Right lobe of liver (tissue), 6 donors: Measurements from ENCODE around the gene SLC46A3. TPM values are rescaled to one million over a fixed set of nuclear protein-coding genes. Genes with fewer than 3 reads are reported as not detected.
A peak's percentile ranks its signal among the peaks of the same experiment; 100 is the strongest.
"Not testable (repeated sequence)": the region's sequence is repeated elsewhere in the genome, so short reads cannot be mapped to it uniquely, and the experiment has no call there.

ENCODE experiments used
- ATAC-seq, 4 donors: fragments of 200-7000 bp; cut with Tn5 transposase; one replicate each; pipeline ENCODE4 v1.9.1; 2020; ENCODE audit warnings: mild to moderate bottlenecking in 4 of 4, moderate library complexity in 4 of 4
- DNase-seq, 3 donors: peaks; one replicate each; pipeline ENCODE4 v3.0.0-alpha.2; 2020
- H3K27ac ChIP-seq, 3 donors: fragments of 200-600 bp; one replicate each; pipeline ENCODE4 v1.8.0; 2022
- H3K27me3 ChIP-seq, 2 donors: fragments of 200-600 bp; one replicate each; pipeline ENCODE4 v1.8.0; 2022
- H3K36me3 ChIP-seq, 4 donors: fragments of 200-600 bp; sonication (generic) in 1 of 4; one replicate each; pipeline versions ENCODE4 v1.5.1 to v1.8.0; 2017 to 2022; ENCODE audit warnings: control low read depth in 1 of 4
- H3K4me1 ChIP-seq, 4 donors: fragments of 200-600 bp; sonication (generic) in 1 of 4; one replicate each; pipeline versions ENCODE4 v1.5.1 to v1.8.0; 2017 to 2022; ENCODE audit warnings: control low read depth in 1 of 4
- H3K4me3 ChIP-seq, 3 donors: fragments of 200-600 bp; one replicate each; pipeline ENCODE4 v1.8.0; 2022
- H3K9me3 ChIP-seq, 4 donors: fragments of 200-600 bp; sonication (generic) in 1 of 4; one replicate each; pipeline versions ENCODE4 v1.5.1 to v1.8.0; 2017 to 2022; ENCODE audit warnings: control low read depth in 1 of 4
- POLR2A ChIP-seq: fragments of 450-650 bp; IDR thresholded peaks from one replicate; pipeline ENCODE4 v1.6.1; 2017; ENCODE audit warnings: antibody characterized with exemption, mild to moderate bottlenecking
- WGBS: methylation state at CpG from one replicate; pipeline ENCODE4 v1.1.6; 2018; ENCODE audit warnings: low coverage, low lambda C conversion rate; ENCODE audit not compliant: insufficient coverage; ENCODE audit errors: missing lambda C conversion rate; 5-methylcytosine and 5-hydroxymethylcytosine counted together
- intact Hi-C, 2 donors: fragments of 100-400 bp; cut with DNase I; formaldehyde crosslinking; loops; one replicate each; pipeline versions ENCODE4 v1.11.2 to v1.14.1; 2022
- total RNA-seq, 6 experiments: library from RNA; depleted of rRNA in 2 of 6; stranded (reverse); fragments of >200 nt in 2 of 6; fragmentation: NEBNext Ultra II Directional in 3 of 6; extraction: Animal tissue kit (Norgen Biotek cat#: 25700) in 3 of 6; gene quantifications; one replicate each; pipeline versions ENCODE4 v1.1.0 to v1.2.4, GENCODE V29; 2016 to 2023
- TF ChIP-seq, protein P1 (sequence below), 4 donors: fragments of 200-600 bp in 3 of 4; fragments of 450-650 bp in 1 of 4; IDR thresholded peaks; one replicate each; pipeline versions ENCODE4 v1.5.1 to v1.8.0; 2016 to 2022; ENCODE audit warnings: antibody characterized with exemption in 4 of 4, mild to moderate bottlenecking in 2 of 4
- donor health status: DM: no; HTN: yes; CAD: no.
- donor health status: DM: no; HTN: no; CAD: no.
- donor health status: DM: no; HTN: no; CAD: no.
- donor health status: DM: no; HTN: yes; CAD: no.
- donor health status: DM: no; HTN: yes; CAD: no.

SLC46A3 gene
- total RNA-seq, 6 experiments from 2014 or later = 33.9 to 60.9 (median 43.0) TPM

DNA sequence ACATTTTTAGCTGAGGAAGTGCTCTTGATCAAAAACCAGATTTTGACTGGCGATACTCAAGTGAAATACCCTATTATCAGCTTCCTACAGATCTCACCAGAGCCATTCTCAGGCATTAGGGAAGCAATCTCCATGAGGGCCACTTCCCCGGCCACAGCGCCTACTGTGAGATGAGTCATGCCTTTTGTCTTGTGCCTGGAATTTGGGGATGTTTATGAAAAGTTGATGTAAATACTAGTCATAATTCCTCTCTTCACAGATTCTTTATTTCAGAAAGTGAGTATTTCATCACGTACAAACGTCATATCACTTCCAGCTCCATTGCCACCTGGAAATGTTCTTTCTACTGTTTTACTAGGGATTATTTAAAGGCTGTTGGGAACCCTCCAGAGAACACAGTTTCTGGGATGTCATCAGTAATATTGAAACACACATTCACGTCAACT lies 25.3 kb upstream of the SLC46A3 start:
- DNase-seq = peak in 1 of 3 donors; percentile 43
- peaks cover 0 to 20% (median 8%) of the 10 kb centered on the region in 4 donors for H3K4me1 ChIP-seq
- 53% methylated on average over 6 of the region's 6 CpGs for WGBS
- ATAC-seq = peak in 3 of 4 donors; percentile 29 to 65 (median 52)
- H3K4me3 ChIP-seq = no peak overlapping the region
- H3K27me3 ChIP-seq = no peaks in the 10 kb centered on the region
- intact Hi-C loops = no loop called here
- H3K36me3 ChIP-seq = no peaks in the 10 kb centered on the region
- no peaks in the 10 kb centered on the region for H3K9me3 ChIP-seq
- peak overlapping the region in 1 of 3 donors; percentile 44 for H3K27ac ChIP-seq
- TF ChIP-seq, protein P1, sequence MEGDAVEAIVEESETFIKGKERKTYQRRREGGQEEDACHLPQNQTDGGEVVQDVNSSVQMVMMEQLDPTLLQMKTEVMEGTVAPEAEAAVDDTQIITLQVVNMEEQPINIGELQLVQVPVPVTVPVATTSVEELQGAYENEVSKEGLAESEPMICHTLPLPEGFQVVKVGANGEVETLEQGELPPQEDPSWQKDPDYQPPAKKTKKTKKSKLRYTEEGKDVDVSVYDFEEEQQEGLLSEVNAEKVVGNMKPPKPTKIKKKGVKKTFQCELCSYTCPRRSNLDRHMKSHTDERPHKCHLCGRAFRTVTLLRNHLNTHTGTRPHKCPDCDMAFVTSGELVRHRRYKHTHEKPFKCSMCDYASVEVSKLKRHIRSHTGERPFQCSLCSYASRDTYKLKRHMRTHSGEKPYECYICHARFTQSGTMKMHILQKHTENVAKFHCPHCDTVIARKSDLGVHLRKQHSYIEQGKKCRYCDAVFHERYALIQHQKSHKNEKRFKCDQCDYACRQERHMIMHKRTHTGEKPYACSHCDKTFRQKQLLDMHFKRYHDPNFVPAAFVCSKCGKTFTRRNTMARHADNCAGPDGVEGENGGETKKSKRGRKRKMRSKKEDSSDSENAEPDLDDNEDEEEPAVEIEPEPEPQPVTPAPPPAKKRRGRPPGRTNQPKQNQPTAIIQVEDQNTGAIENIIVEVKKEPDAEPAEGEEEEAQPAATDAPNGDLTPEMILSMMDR (IDR thresholded peaks at IDR 0.05) = no peak
- TF ChIP-seq POLR2A = no peak

- Histone ChIP-seq H3K4me3 (no peak overlapping the region), H3K27ac (peak overlapping the region in 1 of 3 donors; percentile 31), H3K9me3 (no peaks in the 10 kb centered on the region), H3K27me3 (no peaks in the 10 kb centered on the region), H3K36me3 (no peaks in the 10 kb centered on the region), H3K4me1 (peaks cover 0 to 18% (median 8%) of the 10 kb centered on the region in 4 donors)
- 85% methylated on average over 4 of the region's 4 CpGs for WGBS
- intact Hi-C loops = no loop called here
- ATAC-seq (no peak), DNase-seq (no peak)
- TF ChIP-seq, protein P1 (IDR thresholded peaks at IDR 0.05) = no peak
- TF ChIP-seq POLR2A = no peak
Measured at GRCh38 chr13:28743499-28744083, 24.8 kb upstream of the SLC46A3 start.

GRCh38 chr13:28743020-28743419 lies 24.2 kb upstream of the SLC46A3 start:
- 75% methylated on average over 3 of the region's 3 CpGs for WGBS
- no peak for DNase-seq
- H3K36me3 ChIP-seq = no peaks in the 10 kb centered on the region
- peak in 1 of 4 donors; percentile 6 for ATAC-seq
- no peaks in the 10 kb centered on the region for H3K27me3 ChIP-seq
- TF ChIP-seq, protein P1 (IDR thresholded peaks at IDR 0.05) = no peak
- no peak for TF ChIP-seq POLR2A
- intact Hi-C loops = no loop called here
- H3K9me3 ChIP-seq = no peaks in the 10 kb centered on the region
- H3K4me1 ChIP-seq = peaks cover 0 to 12% (median 6%) of the 10 kb centered on the region in 4 donors
- no peak overlapping the region for H3K27ac ChIP-seq
- no peak overlapping the region for H3K4me3 ChIP-seq

- H3K27ac ChIP-seq, H3K4me1 ChIP-seq, H3K9me3 ChIP-seq, DNase-seq, H3K36me3 ChIP-seq, H3K27me3 ChIP-seq, H3K4me3 ChIP-seq, intact Hi-C loops: not testable (repeated sequence)
- 72% methylated on average over 10 of the region's 11 CpGs for WGBS
- peak in 1 of 4 donors; percentile 42 for ATAC-seq
Measured at GRCh38 chr13:28742445-28742844, 23.7 kb upstream of the SLC46A3 start.

- DNase-seq = no peak
- WGBS = no CpG with 5 or more reads among the region's 1 CpG
- Histone ChIP-seq H3K36me3 (no peaks in the 10 kb centered on the region), H3K9me3 (no peaks in the 10 kb centered on the region), H3K27ac (no peak overlapping the region), H3K4me1 (no peaks in the 10 kb centered on the region), H3K4me3 (no peak overlapping the region), H3K27me3 (no peaks in the 10 kb centered on the region)
- no peak for TF ChIP-seq POLR2A
- TF ChIP-seq, protein P1 (IDR thresholded peaks at IDR 0.05) = no peak
- peak; percentile 8 to 43 (median 22) for ATAC-seq
- intact Hi-C loops = no loop called here
Measured at GRCh38 chr13:28741084-28741491, 22.3 kb upstream of the SLC46A3 start.
